Sigmoid colon (tissue), 7 donors: Measurements from ENCODE around the gene NKX1-2. TPM values are rescaled to one million over a fixed set of nuclear protein-coding genes. Genes with fewer than 3 reads are reported as not detected.

Experiments used
- DNase-seq: peaks from one replicate; pipeline ENCODE4 v3.0.0-alpha.2; 2019
- H3K27ac ChIP-seq, 4 donors: fragments of 200-600 bp; sonication (generic); one replicate each; pipeline ENCODE4 v1.5.1; 2016 to 2019; ENCODE audit warnings: mild to moderate bottlenecking in 1 of 4
- H3K27me3 ChIP-seq, 3 donors: fragments of 200-600 bp; sonication (generic); one replicate each; pipeline ENCODE4 v1.5.1; 2019; ENCODE audit warnings: mild to moderate bottlenecking in 1 of 3
- H3K36me3 ChIP-seq, 4 donors: fragments of 200-600 bp; sonication (generic); one replicate each; pipeline ENCODE4 v1.5.1; 2016 to 2019
- H3K4me1 ChIP-seq, 4 donors: fragments of 200-600 bp; sonication (generic); one replicate each; pipeline ENCODE4 v1.5.1; 2017 to 2019
- H3K4me3 ChIP-seq, 4 donors: fragments of 200-600 bp; sonication (generic); one replicate each; pipeline ENCODE4 v1.5.1; 2017 to 2019; ENCODE audit warnings: mild to moderate bottlenecking in 2 of 4, moderate library complexity in 1 of 4
- H3K9me3 ChIP-seq, 4 donors: fragments of 200-600 bp in 3 of 4; sonication (generic) in 3 of 4; one replicate each; pipeline versions ENCODE4 v1.5.1 to v1.6.1; 2013 to 2019
- CTCF ChIP-seq, 4 experiments: fragments of 450-650 bp in 3 of 4; fragments of 200-600 bp in 1 of 4; IDR thresholded peaks; one replicate each; pipeline ENCODE4 v1.5.1; 2016 to 2019; ENCODE audit warnings: antibody characterized with exemption in 4 of 4, mild to moderate bottlenecking in 3 of 4, moderate library complexity in 2 of 4
- EP300 ChIP-seq, 4 donors: sonication (generic); formaldehyde crosslinking; IDR thresholded peaks; one replicate each; pipeline ENCODE4 v1.6.1; 2017; ENCODE audit warnings: antibody characterized with exemption in 4 of 4
- POLR2A ChIP-seq, 2 donors: fragments of 450-650 bp; IDR thresholded peaks; one replicate each; pipeline ENCODE4 v1.6.1; 2016; ENCODE audit warnings: antibody characterized with exemption in 2 of 2, mild to moderate bottlenecking in 2 of 2, moderate library complexity in 2 of 2
- POLR2AphosphoS5 ChIP-seq, 4 donors: sonication (generic); formaldehyde crosslinking; IDR thresholded peaks; one replicate each; pipeline ENCODE4 v1.6.1; 2017; ENCODE audit warnings: antibody characterized with exemption in 4 of 4
- WGBS, 2 donors: extraction: QIAGEN DNeasy Blood & Tissue Kit; methylation state at CpG; one replicate each; pipeline ENCODE4 v1.1.7; 2013; 5-methylcytosine and 5-hydroxymethylcytosine counted together
- intact Hi-C: fragments of 100-400 bp; cut with DNase I; formaldehyde crosslinking; loops from one replicate; pipeline ENCODE4 v1.15.1; 2023
- polyA plus RNA-seq, 3 donors: library from polyadenylated mRNA; stranded (reverse); fragments of 200-250 nt; gene quantifications; one replicate each; pipeline ENCODE4 v1.2.3, GENCODE V29; 2013
- total RNA-seq, 4 donors: library from RNA; depleted of rRNA; stranded (reverse); fragments of >200 nt; gene quantifications; one replicate each; pipeline ENCODE4 v1.1.0, GENCODE V29; 2016
- donor health status: healthy with polysubstance abuse.
- donor health status: Bipolar disorder and iron deficiency.
- donor health status: healthy.

The NKX1-2 gene
- total and polyA plus RNA-seq, 7 donors: not detected

GRCh38 chr10:124416733-124417132, 33.1 kb downstream of the NKX1-2 start:
- DNase-seq: no peak

GRCh38 chr10:124415210-124415609, 34.6 kb downstream of the NKX1-2 start:
- TF ChIP-seq EP300 (IDR thresholded peaks at IDR 0.05): no peak
- TF ChIP-seq POLR2A (IDR thresholded peaks at IDR 0.05): no peak
- no peak for TF ChIP-seq CTCF (IDR thresholded peaks at IDR 0.05)
- TF ChIP-seq POLR2AphosphoS5 (IDR thresholded peaks at IDR 0.05): no peak
- Histone ChIP-seq H3K27me3 (no peaks in the 10 kb centered on the region), H3K27ac (peak overlapping the region; percentile 50 to 100 (median 98)), H3K36me3 (peaks cover 0 to 20% (median 3%) of the 10 kb centered on the region in 4 donors), H3K9me3 (no peaks in the 10 kb centered on the region), H3K4me3 (no peak overlapping the region), H3K4me1 (peaks cover 0 to 53% (median 48%) of the 10 kb centered on the region in 4 donors)
- intact Hi-C loops: loop anchor here (5.0 kb wide), 2 partner anchors 47 to 327 kb away; partner anchors contain the start of genes FAM53B and LHPP
- DNase-seq: no peak
- 88 to 90% methylated on average over 2 of the region's 2 CpGs for WGBS, 2 donors

More at GRCh38 chr10:124416733-124417132, 33.1 kb downstream of the NKX1-2 start:
- H3K4me1 ChIP-seq: peaks cover 0 to 53% (median 48%) of the 10 kb centered on the region in 4 donors
- H3K4me3 ChIP-seq: peak overlapping the region in 1 of 4 donors; percentile 100
- no peaks in the 10 kb centered on the region for H3K27me3 ChIP-seq
- no peak for TF ChIP-seq CTCF (IDR thresholded peaks at IDR 0.05)
- TF ChIP-seq POLR2AphosphoS5 (IDR thresholded peaks at IDR 0.05): peak in 1 of 4 donors; percentile 26
- no peak for TF ChIP-seq EP300 (IDR thresholded peaks at IDR 0.05)
- H3K9me3 ChIP-seq: no peaks in the 10 kb centered on the region
- 23 to 57% methylated on average over 6 of the region's 6 CpGs for WGBS, 2 donors
- H3K27ac ChIP-seq: peak overlapping the region; percentile 50 to 100 (median 98)
- H3K36me3 ChIP-seq: peaks cover 0 to 6% (median 0%) of the 10 kb centered on the region in 4 donors
- intact Hi-C loops: loop anchor here (5.0 kb wide), 2 partner anchors 46 to 326 kb away; partner anchors contain the start of genes FAM53B and LHPP

- Histone ChIP-seq H3K27me3 (no peaks in the 10 kb centered on the region), H3K4me3 (no peak overlapping the region), H3K4me1 (peaks cover 0 to 52% (median 46%) of the 10 kb centered on the region in 4 donors), H3K27ac (peak overlapping the region; percentile 49 to 100 (median 98)), H3K9me3 (no peaks in the 10 kb centered on the region), H3K36me3 (peaks cover 0 to 30% (median 3%) of the 10 kb centered on the region in 4 donors)
- TF ChIP-seq POLR2A (IDR thresholded peaks at IDR 0.05) (no peak), EP300 (IDR thresholded peaks at IDR 0.05) (no peak)
- DNase-seq: no peak
- WGBS, 2 donors: 52 to 64% methylated on average over 4 of the region's 4 CpGs
- intact Hi-C loops: no loop called here
Measured at GRCh38 chr10:124414076-124414475, 35.8 kb downstream of the NKX1-2 start.

GRCh38 chr10:124409696-124410095, 40.1 kb downstream of the NKX1-2 start:
- intact Hi-C loops: no loop called here
- peaks cover 0 to 21% (median 15%) of the 10 kb centered on the region in 4 donors for H3K4me1 ChIP-seq
- H3K27me3 ChIP-seq: no peaks in the 10 kb centered on the region
- H3K27ac ChIP-seq: no peak overlapping the region
- peaks cover 10 to 74% (median 15%) of the 10 kb centered on the region in 4 donors for H3K36me3 ChIP-seq
- no peak for DNase-seq
- H3K9me3 ChIP-seq: no peaks in the 10 kb centered on the region
- H3K4me3 ChIP-seq: no peak overlapping the region
- TF ChIP-seq EP300 (IDR thresholded peaks at IDR 0.05): no peak

- peaks cover 0 to 8% (median 4%) of the 10 kb centered on the region in 4 donors for H3K4me1 ChIP-seq
- 32 to 58% methylated on average over 2 of the region's 2 CpGs for WGBS, 2 donors
- no peaks in the 10 kb centered on the region for H3K27me3 ChIP-seq
- intact Hi-C loops: no loop called here
- TF ChIP-seq POLR2AphosphoS5 (IDR thresholded peaks at IDR 0.05) (no peak), CTCF (IDR thresholded peaks at IDR 0.05) (no peak), POLR2A (IDR thresholded peaks at IDR 0.05) (no peak), EP300 (IDR thresholded peaks at IDR 0.05) (no peak)
- H3K4me3 ChIP-seq: no peak overlapping the region
- H3K27ac ChIP-seq: no peak overlapping the region
- no peak for DNase-seq
- no peaks in the 10 kb centered on the region for H3K9me3 ChIP-seq
- H3K36me3 ChIP-seq: peaks cover 22 to 87% (median 25%) of the 10 kb centered on the region in 4 donors
Measured at GRCh38 chr10:124408357-124408756, 41.5 kb downstream of the NKX1-2 start.

- H3K36me3 ChIP-seq: peaks cover 28 to 96% (median 34%) of the 10 kb centered on the region in 4 donors
- H3K4me1 ChIP-seq: peaks cover 0 to 7% (median 5%) of the 10 kb centered on the region in 4 donors
- H3K27me3 ChIP-seq: no peaks in the 10 kb centered on the region
- no peak for DNase-seq
- no peaks in the 10 kb centered on the region for H3K9me3 ChIP-seq
- no peak overlapping the region for H3K27ac ChIP-seq
- 42 to 79% methylated on average over 2 of the region's 2 CpGs for WGBS, 2 donors
- H3K4me3 ChIP-seq: no peak overlapping the region
- intact Hi-C loops: no loop called here
- no peak for TF ChIP-seq POLR2AphosphoS5 (IDR thresholded peaks at IDR 0.05)
- no peak for TF ChIP-seq POLR2A (IDR thresholded peaks at IDR 0.05)
- no peak for TF ChIP-seq EP300 (IDR thresholded peaks at IDR 0.05)
- no peak for TF ChIP-seq CTCF (IDR thresholded peaks at IDR 0.05)
Measured at GRCh38 chr10:124407456-124407855, 42.4 kb downstream of the NKX1-2 start.
